NCI-H146 (cell line): ENCODE data around the gene MEIG1.
"Not testable (repeated sequence)": the region's sequence is repeated elsewhere in the genome, so short reads cannot be mapped to it uniquely, and the experiment has no call there.

ENCODE experiments used
- DNase-seq: peaks from one replicate; lab custom pipeline; 2025; lab: John Stamatoyannopoulos, UW

The MEIG1 gene

GRCh38 chr10:14959221-14960057, at the start of gene MEIG1:
Gene MEIG1 (plus strand): TSS chr10:14959388. CDS start chr10:14966469, 7,081 bp downstream.
- peak; percentile 98 for DNase-seq

- DNase-seq = no peak
These were observed 48.2 kb upstream of the MEIG1 start for GRCh38 chr10:14910953-14911352.

- DNase-seq = no peak
These were observed 47.4 kb upstream of the MEIG1 start for GRCh38 chr10:14911801-14912200.

GRCh38 chr10:14916600-14916999, 42.6 kb upstream of the MEIG1 start:
- no peak for DNase-seq

- DNase-seq = no peak
These were observed 41.4 kb upstream of the MEIG1 start for GRCh38 chr10:14917827-14918226.

- DNase-seq = no peak
These were observed 40.2 kb upstream of the MEIG1 start for GRCh38 chr10:14918964-14919363.

- DNase-seq = no peak
These were observed 35.2 kb upstream of the MEIG1 start for GRCh38 chr10:14924013-14924412.

GRCh38 chr10:14925268-14925667, 33.9 kb upstream of the MEIG1 start:
- no peak for DNase-seq

- DNase-seq = peak; percentile 57
These were observed 33.1 kb upstream of the MEIG1 start for GRCh38 chr10:14926061-14926470.

GRCh38 chr10:14926722-14927416, 32.3 kb upstream of the MEIG1 start:
- DNase-seq = no peak

GRCh38 chr10:14930610-14931009, 28.6 kb upstream of the MEIG1 start:
- no peak for DNase-seq

- DNase-seq = no peak
These were observed 22.6 kb upstream of the MEIG1 start for GRCh38 chr10:14936584-14936983.

GRCh38 chr10:14938971-14939370, 20.2 kb upstream of the MEIG1 start:
- not testable (repeated sequence) for DNase-seq

- not testable (repeated sequence) for DNase-seq
These were observed 16.8 kb upstream of the MEIG1 start for GRCh38 chr10:14942147-14942949.

GRCh38 chr10:14942950-14943338, 16.2 kb upstream of the MEIG1 start:
- DNase-seq = not testable (repeated sequence)

- DNase-seq = no peak
These were observed 14.1 kb upstream of the MEIG1 start for GRCh38 chr10:14945108-14945507.

GRCh38 chr10:14947268-14947667, 11.9 kb upstream of the MEIG1 start:
- no peak for DNase-seq

GRCh38 chr10:14949291-14949690, 9.9 kb upstream of the MEIG1 start:
- DNase-seq = no peak

GRCh38 chr10:14952851-14953423, 6.3 kb upstream of the MEIG1 start:
- DNase-seq = peak; percentile 83

- peak; percentile 80 for DNase-seq
These were observed 5.7 kb upstream of the MEIG1 start for GRCh38 chr10:14953424-14954000.

- DNase-seq = peak; percentile 99
These were observed 5.0 kb upstream of the MEIG1 start, which contains the start of gene DCLRE1C for GRCh38 chr10:14954001-14954770. Gene DCLRE1C (minus strand): TSS chr10:14954096. CDS start chr10:14954010, 86 bp downstream.
